Measurements from ENCODE around the gene PTPRD. TPM values are rescaled to one million over a fixed set of nuclear protein-coding genes. Genes with fewer than 3 reads are reported as not detected.

PTPRD gene
- total and polyA plus RNA-seq, 9 of the 15 experiments (the other 6 are each of a cell fraction or from before 2014, with no cell fraction given), result 0.11 TPM; not detected in 8

DNA sequence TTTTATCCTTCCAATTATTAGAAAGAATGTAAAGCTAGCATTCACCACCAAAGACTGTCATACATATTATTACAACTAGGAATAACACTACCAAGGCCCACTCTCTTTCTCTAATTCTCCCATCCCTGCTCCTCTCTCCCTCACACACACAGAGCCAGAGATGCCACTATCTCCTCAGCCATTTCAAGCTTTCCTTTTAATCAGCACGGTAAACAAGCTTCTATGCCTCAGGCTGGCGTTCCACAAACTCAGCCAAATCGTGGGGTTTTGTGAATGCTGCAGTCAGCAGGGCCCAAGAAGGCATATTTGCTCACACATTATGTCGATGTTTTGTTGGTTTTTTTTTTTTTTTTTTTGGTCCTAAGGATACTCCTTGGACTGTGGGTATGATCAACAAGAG, 1833.3 kb downstream of the PTPRD start:
- intact Hi-C loops (cut with micrococcal nuclease) (no loop called here), in situ Hi-C loops (cut with MboI) (no loop called here)
- no peak for TF ChIP-seq SAFB (IDR thresholded peaks at IDR 0.05; ENCODE audit: borderline replicate concordance, low read depth, low read length)
- no peak for TF ChIP-seq CXXC5 (CRISPR knock-in tag; IDR thresholded peaks at IDR 0.05)
- no peak for TF ChIP-seq ZNF175 (CRISPR knock-in tag; IDR thresholded peaks at IDR 0.05; ENCODE audit: low read depth)
- TF ChIP-seq, protein P1, sequence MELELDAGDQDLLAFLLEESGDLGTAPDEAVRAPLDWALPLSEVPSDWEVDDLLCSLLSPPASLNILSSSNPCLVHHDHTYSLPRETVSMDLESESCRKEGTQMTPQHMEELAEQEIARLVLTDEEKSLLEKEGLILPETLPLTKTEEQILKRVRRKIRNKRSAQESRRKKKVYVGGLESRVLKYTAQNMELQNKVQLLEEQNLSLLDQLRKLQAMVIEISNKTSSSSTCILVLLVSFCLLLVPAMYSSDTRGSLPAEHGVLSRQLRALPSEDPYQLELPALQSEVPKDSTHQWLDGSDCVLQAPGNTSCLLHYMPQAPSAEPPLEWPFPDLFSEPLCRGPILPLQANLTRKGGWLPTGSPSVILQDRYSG (tag; conservative IDR thresholded peaks at IDR 0.05; ENCODE audit: low read depth), result no peak
- no peak for TF ChIP-seq PTRF (tag; IDR thresholded peaks at IDR 0.05)
- H3K9me1 ChIP-seq (ENCODE audit: control insufficient read depth, insufficient read depth, low read length), result no peaks in the 10 kb centered on the region
- no peak overlapping the region for H3K4me2 ChIP-seq (ENCODE audit: insufficient read depth, low read length)
- H3K27ac ChIP-seq (ENCODE audit: extremely low read depth, low read depth, low read length), result no peak overlapping the region
- 0% methylated on average over 4 of the region's 4 CpGs for WGBS (ENCODE audit: insufficient coverage, low coverage, missing lambda C conversion rate)
- no peaks in the 10 kb centered on the region for H3K9me3 ChIP-seq (replicated peaks; ENCODE audit: control insufficient read depth, insufficient read depth, low read depth, low read length)
- no peaks in the 10 kb centered on the region for H3K4me1 ChIP-seq (replicated peaks in 1 of 2; ENCODE audit: control insufficient read depth in 2 of 2, insufficient read depth in 2 of 2, low read length in 2 of 2)
- FAIRE-seq (no peak), ATAC-seq (no peak), DNase-seq (ENCODE audit: extremely low read depth in 1 of 4, low spot score in 3 of 4) (no peak)
- H4K20me1 ChIP-seq (replicated peaks; ENCODE audit: control insufficient read depth, insufficient read depth, low read length), result no peaks in the 10 kb centered on the region
- BruUV-seq (replicated peaks), result no TSS peak
- ChIA-PET CTCF (ENCODE audit: low intra/inter-chr PET ratio) (no interaction called here), POLR2A (no interaction called here)
- H3K36me3 ChIP-seq (ENCODE audit: control insufficient read depth, insufficient read depth, low read length), result no peaks in the 10 kb centered on the region
- no peaks in the 10 kb centered on the region for H3K79me2 ChIP-seq (ENCODE audit: control insufficient read depth, insufficient read depth, low read length)
- no peaks in the 10 kb centered on the region for H3K27me3 ChIP-seq (ENCODE audit: control insufficient read depth in 2 of 2, insufficient read depth in 2 of 2, low read length in 2 of 2)
- H3K9ac ChIP-seq (ENCODE audit: insufficient read depth in 1 of 2, low read depth in 2 of 2, low read length in 2 of 2), result no peak overlapping the region
- no peak overlapping the region for H2AFZ ChIP-seq (ENCODE audit: low read depth, low read length)
- no peak overlapping the region for H3K4me3 ChIP-seq

DNA sequence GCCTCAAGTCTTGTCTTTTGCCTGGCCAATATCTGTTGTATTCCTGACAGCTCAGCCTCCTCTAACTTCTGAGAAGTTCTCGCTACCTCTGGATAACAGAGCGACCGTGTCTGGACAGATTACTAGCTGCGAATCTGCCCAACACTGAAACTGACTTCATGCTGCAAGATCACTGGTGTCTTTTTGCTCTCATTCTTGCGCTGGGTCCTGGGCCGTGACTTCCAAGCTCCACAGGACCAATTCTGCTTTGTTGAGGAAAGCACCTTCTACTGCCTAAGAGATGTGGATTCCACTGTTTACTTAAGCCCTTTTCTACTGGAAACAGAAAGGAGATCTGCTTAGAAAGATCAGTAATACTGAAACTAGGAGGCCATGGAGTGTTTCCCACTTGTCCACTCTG, 1834.4 kb downstream of the PTPRD start:
- WGBS (ENCODE audit: insufficient coverage, low coverage, missing lambda C conversion rate), result 0% methylated on average over 5 of the region's 6 CpGs
- H3K9me3 ChIP-seq (replicated peaks; ENCODE audit: control insufficient read depth, insufficient read depth, low read depth, low read length), result no peaks in the 10 kb centered on the region
- no peaks in the 10 kb centered on the region for H3K27me3 ChIP-seq (ENCODE audit: control insufficient read depth in 2 of 2, insufficient read depth in 2 of 2, low read length in 2 of 2)
- no peaks in the 10 kb centered on the region for H3K4me1 ChIP-seq (replicated peaks in 1 of 2; ENCODE audit: control insufficient read depth in 2 of 2, insufficient read depth in 2 of 2, low read length in 2 of 2)
- ChIA-PET CTCF (ENCODE audit: low intra/inter-chr PET ratio) (no interaction called here), POLR2A (no interaction called here)
- in situ Hi-C loops (cut with MboI), result no loop called here
- H3K9me1 ChIP-seq (ENCODE audit: control insufficient read depth, insufficient read depth, low read length), result no peaks in the 10 kb centered on the region
- ATAC-seq, result no peak
- no peak overlapping the region for H3K9ac ChIP-seq (ENCODE audit: insufficient read depth in 1 of 2, low read depth in 2 of 2, low read length in 2 of 2)
- H2AFZ ChIP-seq (ENCODE audit: low read depth, low read length), result no peak overlapping the region
- H3K36me3 ChIP-seq (ENCODE audit: control insufficient read depth, insufficient read depth, low read length), result no peaks in the 10 kb centered on the region
- no peak for DNase-seq (ENCODE audit: extremely low read depth in 1 of 4, low spot score in 3 of 4)
- intact Hi-C loops (cut with micrococcal nuclease), result no loop called here
- H3K4me3 ChIP-seq, result no peak overlapping the region
- no peak for FAIRE-seq
- H3K79me2 ChIP-seq (ENCODE audit: control insufficient read depth, insufficient read depth, low read length), result no peaks in the 10 kb centered on the region
- no TSS peak for BruUV-seq (replicated peaks)
- no peak overlapping the region for H3K4me2 ChIP-seq (ENCODE audit: insufficient read depth, low read length)
- H3K27ac ChIP-seq (ENCODE audit: extremely low read depth, low read depth, low read length), result no peak overlapping the region
- H4K20me1 ChIP-seq (replicated peaks; ENCODE audit: control insufficient read depth, insufficient read depth, low read length), result no peaks in the 10 kb centered on the region
- TF ChIP-seq, protein P2, sequence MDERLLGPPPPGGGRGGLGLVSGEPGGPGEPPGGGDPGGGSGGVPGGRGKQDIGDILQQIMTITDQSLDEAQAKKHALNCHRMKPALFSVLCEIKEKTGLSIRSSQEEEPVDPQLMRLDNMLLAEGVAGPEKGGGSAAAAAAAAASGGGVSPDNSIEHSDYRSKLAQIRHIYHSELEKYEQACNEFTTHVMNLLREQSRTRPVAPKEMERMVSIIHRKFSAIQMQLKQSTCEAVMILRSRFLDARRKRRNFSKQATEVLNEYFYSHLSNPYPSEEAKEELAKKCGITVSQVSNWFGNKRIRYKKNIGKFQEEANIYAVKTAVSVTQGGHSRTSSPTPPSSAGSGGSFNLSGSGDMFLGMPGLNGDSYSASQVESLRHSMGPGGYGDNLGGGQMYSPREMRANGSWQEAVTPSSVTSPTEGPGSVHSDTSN (CRISPR knock-in tag; IDR thresholded peaks at IDR 0.05; ENCODE audit: low read depth), result no peak
- TF ChIP-seq, protein P2 (tag; conservative IDR thresholded peaks at IDR 0.05; ENCODE audit: low read depth), result no peak
- TF ChIP-seq SMAD2 (IDR thresholded peaks at IDR 0.05; ENCODE audit: low read depth, low read length) (no peak), NCOA1 (IDR thresholded peaks at IDR 0.05; ENCODE audit: low read depth) (no peak), MTA1 (IDR thresholded peaks at IDR 0.05; ENCODE audit: borderline replicate concordance) (no peak), SREBF2 (CRISPR knock-in tag; IDR thresholded peaks at IDR 0.05) (no peak), GABPB1 (CRISPR knock-in tag; IDR thresholded peaks at IDR 0.05) (no peak), SRSF3 (IDR thresholded peaks at IDR 0.05; ENCODE audit: insufficient read depth, low read length) (no peak)
- TF ChIP-seq, protein P3, sequence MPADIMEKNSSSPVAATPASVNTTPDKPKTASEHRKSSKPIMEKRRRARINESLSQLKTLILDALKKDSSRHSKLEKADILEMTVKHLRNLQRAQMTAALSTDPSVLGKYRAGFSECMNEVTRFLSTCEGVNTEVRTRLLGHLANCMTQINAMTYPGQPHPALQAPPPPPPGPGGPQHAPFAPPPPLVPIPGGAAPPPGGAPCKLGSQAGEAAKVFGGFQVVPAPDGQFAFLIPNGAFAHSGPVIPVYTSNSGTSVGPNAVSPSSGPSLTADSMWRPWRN (IDR thresholded peaks at IDR 0.05; ENCODE audit: low read depth), result no peak
